Immature natural killer cell (primary cell): ENCODE results near the gene RNU1-3. TPM values are rescaled to one million over a fixed set of nuclear protein-coding genes. Genes with fewer than 3 reads are reported as not detected.

Source experiments
- DNase-seq, 3 donors: peaks; one replicate each; pipeline ENCODE4 v3.0.0; 2022; ENCODE audit warnings: mixed read lengths in 1 of 3
- H3K27ac Mint-ChIP-seq, 6 donors: one replicate each; pipeline ENCODE4 v1.8.0; 2020; ENCODE audit warnings: mixed read lengths in 6 of 6, mild to moderate bottlenecking in 5 of 6, inconsistent platforms in 4 of 6, moderate library complexity in 3 of 6
- H3K27me3 Mint-ChIP-seq, 3 donors: one replicate each; pipeline ENCODE4 v1.8.0; 2020 to 2021; ENCODE audit warnings: low read depth in 3 of 3, mild to moderate bottlenecking in 3 of 3, mixed read lengths in 3 of 3, moderate library complexity in 3 of 3, inconsistent platforms in 1 of 3
- H3K36me3 Mint-ChIP-seq, 3 donors: one replicate each; pipeline ENCODE4 v1.8.0; 2020; ENCODE audit warnings: mixed read lengths in 3 of 3, inconsistent platforms in 2 of 3, mild to moderate bottlenecking in 2 of 3
- H3K4me1 Mint-ChIP-seq, 2 donors: one replicate each; pipeline ENCODE4 v1.8.0; 2020; ENCODE audit warnings: inconsistent platforms in 2 of 2, mild to moderate bottlenecking in 2 of 2, mixed read lengths in 2 of 2, moderate library complexity in 1 of 2
- H3K4me3 Mint-ChIP-seq, 5 donors: one replicate each; pipeline ENCODE4 v1.8.0; 2020; ENCODE audit warnings: mild to moderate bottlenecking in 5 of 5, mixed read lengths in 5 of 5, inconsistent platforms in 3 of 5, moderate library complexity in 3 of 5
- H3K9me3 Mint-ChIP-seq, 6 donors: one replicate each; pipeline ENCODE4 v1.8.0; 2020; ENCODE audit warnings: mild to moderate bottlenecking in 6 of 6, mixed read lengths in 6 of 6, inconsistent platforms in 4 of 6, moderate library complexity in 3 of 6
- polyA plus RNA-seq, 3 donors: library from polyadenylated mRNA; unstranded; fragments of 300-500 nt; fragmentation: Illumina TruSeq; gene quantifications; one replicate each; pipeline ENCODE4 v1.2.3, GENCODE V29; 2021

The RNU1-3 gene
- polyA plus RNA-seq, 3 donors from 2014 or later = 28.1 TPM; not detected in 2

DNA sequence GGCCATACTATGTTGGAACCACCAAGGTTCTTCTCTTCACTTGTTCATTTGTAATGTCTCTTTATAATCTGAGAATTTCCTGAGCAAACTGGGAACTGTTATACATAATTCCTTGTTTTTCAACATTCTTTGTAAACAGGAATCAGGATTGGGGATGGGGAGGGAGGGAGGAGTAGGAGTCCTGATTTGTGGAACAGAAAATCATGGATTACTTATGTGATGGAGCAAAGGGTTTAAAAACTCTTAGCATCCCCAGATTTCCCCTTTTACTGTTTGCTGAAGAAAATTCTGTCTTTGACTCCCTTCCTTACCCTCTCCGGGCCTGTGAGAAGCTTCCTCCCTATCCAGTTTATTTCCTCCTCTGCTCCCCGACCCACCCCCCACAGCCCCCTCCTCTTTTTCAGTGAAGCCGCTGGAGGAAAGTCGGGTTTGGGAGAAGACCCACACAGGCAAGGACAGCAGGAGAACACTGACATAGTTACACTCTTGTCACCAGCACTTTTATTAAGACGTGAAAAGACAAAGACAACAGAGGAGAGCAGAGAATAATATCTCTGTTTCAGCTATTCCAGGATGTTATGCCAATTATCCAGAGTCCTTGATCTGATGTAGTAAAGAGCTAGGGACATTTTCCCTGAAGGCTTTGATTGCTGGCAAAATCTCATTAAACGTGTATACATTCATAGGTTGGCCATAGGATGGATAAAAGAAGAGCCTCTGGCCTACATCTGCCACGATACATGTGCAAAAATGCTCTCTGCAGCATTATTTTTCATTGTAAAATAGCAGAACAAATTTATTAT, 48.8 kb downstream of the RNU1-3 start:
- H3K27ac Mint-ChIP-seq = no peak overlapping the region
- DNase-seq = no peak
- H3K4me1 Mint-ChIP-seq = no peaks in the 10 kb centered on the region
- H3K9me3 Mint-ChIP-seq = no peaks in the 10 kb centered on the region
- H3K36me3 Mint-ChIP-seq = no peaks in the 10 kb centered on the region
- H3K4me3 Mint-ChIP-seq = no peak overlapping the region
- no peaks in the 10 kb centered on the region for H3K27me3 Mint-ChIP-seq

DNA sequence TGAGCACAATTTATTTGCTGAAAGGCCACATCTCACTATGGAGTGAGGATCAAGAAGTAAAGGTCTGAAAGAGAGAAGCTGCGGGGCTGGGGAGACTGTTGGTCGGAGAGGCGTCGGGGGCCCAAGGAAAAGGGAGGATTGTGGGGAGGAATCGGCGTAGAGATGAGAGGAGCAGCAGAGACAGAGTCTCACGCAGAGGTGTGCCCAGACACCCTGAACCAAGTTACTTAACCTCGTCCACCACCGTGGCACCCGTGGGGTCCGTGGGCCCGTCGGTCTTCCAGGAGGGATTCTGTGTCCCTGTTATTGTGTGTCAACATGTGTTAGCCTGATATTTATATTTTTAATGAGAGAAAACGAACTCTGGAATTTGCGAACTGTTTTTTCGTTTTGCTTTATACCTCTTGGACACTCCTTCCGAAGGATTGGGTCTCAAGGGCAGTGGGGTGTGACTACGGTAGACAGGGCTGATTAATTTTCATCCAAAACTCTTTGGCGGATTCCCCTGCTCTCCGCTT, 49.6 kb downstream of the RNU1-3 start:
- DNase-seq = no peak
- Mint-ChIP-seq H3K27ac (no peak overlapping the region), H3K27me3 (no peaks in the 10 kb centered on the region), H3K36me3 (no peaks in the 10 kb centered on the region), H3K9me3 (no peaks in the 10 kb centered on the region), H3K4me1 (no peaks in the 10 kb centered on the region), H3K4me3 (no peak overlapping the region)

Other genes with a start within 250 kb of the RNU1-3 start
- gene SPATA21, start 229.5 kb downstream of the RNU1-3 start, polyA plus RNA-seq = not detected
- gene NECAP2, start 226.2 kb downstream of the RNU1-3 start, polyA plus RNA-seq = 100 to 1,000 TPM; 108 to 141 (median 124) TPM
- gene RNU1-1, start 152.7 kb downstream of the RNU1-3 start, polyA plus RNA-seq = 10 to 100 TPM in 1 of 3 donors, not detected in 2; 28.1 TPM
- 1 to 10 TPM; 4.5 to 9.1 (median 6.9) TPM for gene NBPF1, start 53.4 kb downstream of the RNU1-3 start, polyA plus RNA-seq
- 10 to 100 TPM in 1 of 3 donors, not detected in 2; 28.1 TPM for gene RNU1-4, start 73.6 kb upstream of the RNU1-3 start, polyA plus RNA-seq
- 10 to 100 TPM in 1 of 3 donors, not detected in 2; 28.1 TPM for gene RNU1-2, start 229.0 kb upstream of the RNU1-3 start, polyA plus RNA-seq